ENCODE measurements around the gene RHBDF2. TPM values are rescaled to one million over a fixed set of nuclear protein-coding genes. Genes with fewer than 3 reads are reported as not detected.
"Not testable (repeated sequence)": the region's sequence is repeated elsewhere in the genome, so short reads cannot be mapped to it uniquely, and the experiment has no call there.

Gene RHBDF2
- total RNA-seq, 1 donor from 2014 or later: 17.5 TPM

- Mint-ChIP-seq H3K4me3 (ENCODE audit: unreplicated experiment) (peak overlapping the region; percentile 30), H3K27me3 (ENCODE audit: unreplicated experiment) (no peaks in the 10 kb centered on the region), H3K36me3 (ENCODE audit: unreplicated experiment) (no peaks in the 10 kb centered on the region), H3K27ac (ENCODE audit: unreplicated experiment) (peak overlapping the region; percentile 56), H3K9me3 (ENCODE audit: unreplicated experiment) (no peaks in the 10 kb centered on the region), H3K4me1 (ENCODE audit: unreplicated experiment) (peaks cover 43% of the 10 kb centered on the region)
- TF ChIP-seq CTCF (IDR thresholded peaks at IDR 0.05): no peak
- DNase-seq (ENCODE audit: extremely low spot score, unreplicated experiment): no peak
Measured at GRCh38 chr17:76534831-76535732, 33.9 kb upstream of the RHBDF2 start.

- H3K9me3 Mint-ChIP-seq (ENCODE audit: unreplicated experiment); H3K27me3 Mint-ChIP-seq (ENCODE audit: unreplicated experiment); H3K27ac Mint-ChIP-seq (ENCODE audit: unreplicated experiment); DNase-seq (ENCODE audit: extremely low spot score, unreplicated experiment); H3K36me3 Mint-ChIP-seq (ENCODE audit: unreplicated experiment); H3K4me3 Mint-ChIP-seq (ENCODE audit: unreplicated experiment): not testable (repeated sequence)
- peaks cover 54% of the 10 kb centered on the region for H3K4me1 Mint-ChIP-seq (ENCODE audit: unreplicated experiment)
Measured at GRCh38 chr17:76533640-76534359, 32.6 kb upstream of the RHBDF2 start.

- DNase-seq (ENCODE audit: extremely low spot score, unreplicated experiment): no peak
- peak overlapping the region; percentile 28 for H3K27ac Mint-ChIP-seq (ENCODE audit: unreplicated experiment)
- TF ChIP-seq CTCF (IDR thresholded peaks at IDR 0.05): no peak
- H3K4me3 Mint-ChIP-seq (ENCODE audit: unreplicated experiment): no peak overlapping the region
- H3K9me3 Mint-ChIP-seq (ENCODE audit: unreplicated experiment): no peaks in the 10 kb centered on the region
- H3K4me1 Mint-ChIP-seq (ENCODE audit: unreplicated experiment): peaks cover 65% of the 10 kb centered on the region
- no peaks in the 10 kb centered on the region for H3K27me3 Mint-ChIP-seq (ENCODE audit: unreplicated experiment)
- H3K36me3 Mint-ChIP-seq (ENCODE audit: unreplicated experiment): no peaks in the 10 kb centered on the region
Measured at GRCh38 chr17:76532072-76532651, 30.9 kb upstream of the RHBDF2 start.

GRCh38 chr17:76531486-76532038, 30.3 kb upstream of the RHBDF2 start:
- no peaks in the 10 kb centered on the region for H3K36me3 Mint-ChIP-seq (ENCODE audit: unreplicated experiment)
- H3K4me3 Mint-ChIP-seq (ENCODE audit: unreplicated experiment): no peak overlapping the region
- no peak for TF ChIP-seq CTCF (IDR thresholded peaks at IDR 0.05)
- peak overlapping the region; percentile 28 for H3K27ac Mint-ChIP-seq (ENCODE audit: unreplicated experiment)
- no peaks in the 10 kb centered on the region for H3K9me3 Mint-ChIP-seq (ENCODE audit: unreplicated experiment)
- H3K4me1 Mint-ChIP-seq (ENCODE audit: unreplicated experiment): peaks cover 67% of the 10 kb centered on the region
- DNase-seq (ENCODE audit: extremely low spot score, unreplicated experiment): no peak
- H3K27me3 Mint-ChIP-seq (ENCODE audit: unreplicated experiment): no peaks in the 10 kb centered on the region

- H3K27ac Mint-ChIP-seq (ENCODE audit: unreplicated experiment): peak overlapping the region; percentile 98
- no peak for DNase-seq (ENCODE audit: extremely low spot score, unreplicated experiment)
- TF ChIP-seq CTCF (IDR thresholded peaks at IDR 0.05): no peak
Measured at GRCh38 chr17:76530811-76531485, 29.7 kb upstream of the RHBDF2 start.

More at GRCh38 chr17:76530811-76531485, 29.7 kb upstream of the RHBDF2 start:
- no peaks in the 10 kb centered on the region for H3K9me3 Mint-ChIP-seq (ENCODE audit: unreplicated experiment)
- H3K4me3 Mint-ChIP-seq (ENCODE audit: unreplicated experiment): peak overlapping the region; percentile 47
- H3K27me3 Mint-ChIP-seq (ENCODE audit: unreplicated experiment): no peaks in the 10 kb centered on the region
- H3K4me1 Mint-ChIP-seq (ENCODE audit: unreplicated experiment): peaks cover 65% of the 10 kb centered on the region
- H3K36me3 Mint-ChIP-seq (ENCODE audit: unreplicated experiment): no peaks in the 10 kb centered on the region
